ENCODE results near the gene ERFE.

ERFE gene

GRCh38 chr2:238128534-238129001, 30.2 kb upstream of the ERFE start:
- Mint-ChIP-seq H3K4me1 (peaks cover 8% of the 10 kb centered on the region), H3K36me3 (ENCODE audit: low read depth) (no peaks in the 10 kb centered on the region), H3K27ac (no peak overlapping the region), H3K4me3 (no peak overlapping the region), H3K27me3 (ENCODE audit: low read depth) (peaks cover 4% of the 10 kb centered on the region), H3K9me3 (no peaks in the 10 kb centered on the region)
- TF ChIP-seq CTCF (IDR thresholded peaks at IDR 0.05; ENCODE audit: unreplicated experiment in 3 of 3): no peak

GRCh38 chr2:238129166-238130010, 29.4 kb upstream of the ERFE start:
- H3K36me3 Mint-ChIP-seq (ENCODE audit: low read depth): no peaks in the 10 kb centered on the region
- TF ChIP-seq CTCF (IDR thresholded peaks at IDR 0.05; ENCODE audit: unreplicated experiment in 3 of 3): no peak
- peaks cover 9% of the 10 kb centered on the region for H3K4me1 Mint-ChIP-seq
- H3K4me3 Mint-ChIP-seq: no peak overlapping the region
- H3K27me3 Mint-ChIP-seq (ENCODE audit: low read depth): peaks cover 3% of the 10 kb centered on the region
- no peaks in the 10 kb centered on the region for H3K9me3 Mint-ChIP-seq
- peak overlapping the region in 1 of 3 experiments; percentile 56 for H3K27ac Mint-ChIP-seq

- no peak overlapping the region for H3K27ac Mint-ChIP-seq
- peaks cover 9% of the 10 kb centered on the region for H3K4me1 Mint-ChIP-seq
- no peaks in the 10 kb centered on the region for H3K9me3 Mint-ChIP-seq
- TF ChIP-seq CTCF (IDR thresholded peaks at IDR 0.05; ENCODE audit: unreplicated experiment in 3 of 3): no peak
- no peak overlapping the region for H3K4me3 Mint-ChIP-seq
- no peaks in the 10 kb centered on the region for H3K36me3 Mint-ChIP-seq (ENCODE audit: low read depth)
- no peaks in the 10 kb centered on the region for H3K27me3 Mint-ChIP-seq (ENCODE audit: low read depth)
Observed at GRCh38 chr2:238130111-238130695, 28.6 kb upstream of the ERFE start.

GRCh38 chr2:238130696-238131628, 27.8 kb upstream of the ERFE start:
- no peaks in the 10 kb centered on the region for H3K36me3 Mint-ChIP-seq (ENCODE audit: low read depth)

More at GRCh38 chr2:238130696-238131628, 27.8 kb upstream of the ERFE start:
- H3K4me1 Mint-ChIP-seq: peaks cover 11% of the 10 kb centered on the region
- H3K27ac Mint-ChIP-seq: no peak overlapping the region
- no peaks in the 10 kb centered on the region for H3K27me3 Mint-ChIP-seq (ENCODE audit: low read depth)
- no peak overlapping the region for H3K4me3 Mint-ChIP-seq
- no peak for TF ChIP-seq CTCF (IDR thresholded peaks at IDR 0.05; ENCODE audit: unreplicated experiment in 3 of 3)
- no peaks in the 10 kb centered on the region for H3K9me3 Mint-ChIP-seq

Data from nephron (organoid).